HG02642 (cell line): ENCODE data around the gene P3H1.
"Not testable (repeated sequence)": the region's sequence is repeated elsewhere in the genome, so short reads cannot be mapped to it uniquely, and the experiment has no call there.

ENCODE experiments used
- ATAC-seq: cut with Tn5 transposase; IDR thresholded peaks from one replicate; pipeline ENCODE4 v1.9.1; 2021; ENCODE audit warnings: mild to moderate bottlenecking; ENCODE audit not compliant: unreplicated experiment, poor library complexity

The P3H1 gene

GRCh38 chr1:42733415-42734200, 33.2 kb downstream of the P3H1 start:
- no peak for ATAC-seq

DNA sequence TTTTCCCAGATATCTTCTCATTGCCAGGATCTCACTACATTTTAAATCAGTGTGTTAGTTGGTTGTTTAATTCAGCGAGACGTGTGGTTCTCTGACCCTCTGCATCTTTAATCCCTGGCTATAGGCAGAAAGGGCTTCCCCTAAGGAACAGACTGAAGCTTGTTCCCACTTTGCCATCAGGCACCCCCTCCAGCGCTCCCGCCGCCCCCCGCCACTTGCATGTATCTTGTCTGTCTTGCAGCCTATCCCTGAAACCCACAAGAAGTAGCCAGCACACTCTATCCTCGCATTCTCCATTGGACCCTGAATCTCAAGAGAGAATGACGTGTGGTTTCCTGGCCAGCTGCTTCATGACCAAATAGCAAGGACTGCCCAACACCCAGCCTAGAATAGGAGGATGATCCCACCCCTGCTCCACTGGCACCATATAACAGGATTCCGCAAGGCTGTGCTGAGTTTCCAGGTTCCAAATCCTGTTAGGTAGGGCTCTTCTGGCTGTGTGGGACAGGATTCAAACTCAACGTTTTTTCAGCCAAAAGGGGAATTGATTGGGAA, 34.6 kb downstream of the P3H1 start:
- no peak for ATAC-seq

DNA sequence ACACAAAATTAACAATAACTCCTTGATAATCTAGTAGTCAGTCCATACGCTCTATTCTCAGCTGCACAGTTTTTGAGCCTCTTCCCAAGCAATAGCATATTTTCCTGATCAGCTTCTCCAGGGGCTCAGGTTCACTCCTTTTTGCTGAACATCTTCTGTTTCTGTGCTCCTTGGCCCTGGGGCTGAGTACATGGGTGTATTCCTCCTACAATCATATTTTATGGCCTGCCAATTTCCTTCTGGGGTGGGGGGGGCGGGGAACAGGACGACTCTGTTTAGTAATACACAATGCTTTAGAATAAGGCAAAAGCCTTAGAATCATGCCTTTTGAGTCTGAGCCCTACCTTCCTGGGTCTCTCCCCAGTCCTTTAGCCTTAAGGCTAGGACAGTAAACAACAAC, 35.2 kb downstream of the P3H1 start:
- no peak for ATAC-seq

DNA sequence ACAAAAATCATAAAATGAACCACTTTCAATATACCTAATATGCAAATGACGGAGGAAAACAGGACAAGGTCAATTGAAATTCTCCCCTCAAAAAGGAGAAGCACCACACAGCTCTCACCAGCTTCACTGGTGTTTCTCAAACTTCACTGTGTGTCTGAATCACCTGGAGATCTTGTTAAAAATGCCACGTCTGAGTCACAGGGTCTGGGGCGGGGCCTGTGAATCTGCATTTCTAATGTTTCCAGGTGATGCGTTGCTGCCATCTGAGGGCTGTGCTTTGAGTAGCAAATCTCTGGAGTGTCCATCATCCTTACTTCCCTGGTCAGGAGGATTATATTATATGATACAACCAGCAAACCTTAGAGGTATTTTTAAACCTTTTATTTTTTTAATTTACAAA, 35.8 kb downstream of the P3H1 start:
- ATAC-seq = no peak

GRCh38 chr1:42730002-42730401, 36.8 kb downstream of the P3H1 start:
- no peak for ATAC-seq

DNA sequence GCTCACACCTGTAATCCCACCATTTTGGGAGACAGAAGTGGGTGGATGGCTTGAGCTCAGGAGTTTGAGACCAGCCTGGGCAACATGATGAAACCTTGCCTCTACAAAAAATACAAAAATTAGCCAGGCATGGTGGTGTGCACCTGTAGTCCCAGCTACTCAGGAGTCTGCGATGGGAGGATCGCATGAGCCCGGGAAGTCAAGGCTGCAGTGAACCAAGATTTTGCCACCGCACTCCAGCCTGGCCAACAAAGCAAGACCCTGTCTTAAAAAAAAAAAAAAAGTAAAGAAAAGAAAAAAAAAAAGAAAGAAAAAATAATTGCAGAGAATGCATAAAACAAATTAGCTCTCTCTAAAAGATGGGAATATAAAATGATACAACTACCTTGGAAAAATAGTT, 41.0 kb downstream of the P3H1 start:
- not testable (repeated sequence) for ATAC-seq

DNA sequence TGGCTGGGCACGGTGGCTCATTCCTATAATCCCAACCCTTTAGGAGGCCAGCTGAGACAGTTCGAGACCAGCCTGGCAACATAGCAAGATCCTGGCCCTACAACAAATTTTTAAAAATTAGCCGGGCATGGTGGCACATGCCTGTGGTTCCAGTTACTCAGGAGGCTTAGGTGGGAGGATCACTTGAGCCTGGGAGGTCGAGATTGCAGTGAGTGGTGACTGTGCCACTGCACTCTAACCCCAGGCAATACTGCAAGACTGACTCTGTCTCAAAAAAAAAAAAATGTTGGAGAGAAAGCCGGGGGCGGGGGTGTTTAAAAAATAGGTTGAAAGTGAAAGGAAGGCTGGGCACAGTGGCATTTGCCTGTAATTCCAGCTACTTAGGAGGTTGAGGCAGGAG, 43.3 kb downstream of the P3H1 start:
- ATAC-seq = no peak

DNA sequence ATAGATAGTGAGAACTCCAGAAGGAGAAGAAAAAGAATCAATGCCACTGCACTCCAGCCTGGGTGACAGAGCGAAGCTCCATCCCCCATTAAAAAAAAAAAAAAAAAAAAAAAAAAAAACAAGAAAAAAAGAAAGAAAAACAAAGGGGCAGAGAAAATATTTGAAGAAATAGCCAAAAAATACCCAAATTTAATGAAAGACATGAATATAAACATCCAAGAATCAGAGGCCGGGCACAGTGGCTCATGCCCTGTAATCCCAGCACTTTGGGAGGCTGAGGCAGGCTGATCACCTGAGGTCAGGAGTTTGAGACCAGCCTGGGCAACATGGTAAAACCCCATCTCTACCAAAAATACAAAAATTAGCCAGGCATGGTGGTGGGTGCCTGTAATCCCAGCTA, 44.4 kb downstream of the P3H1 start:
- ATAC-seq = not testable (repeated sequence)

- no peak for ATAC-seq
Observed at GRCh38 chr1:42721926-42722325, 44.9 kb downstream of the P3H1 start.

- ATAC-seq = no peak
Observed at GRCh38 chr1:42720868-42721267, 46.0 kb downstream of the P3H1 start.

DNA sequence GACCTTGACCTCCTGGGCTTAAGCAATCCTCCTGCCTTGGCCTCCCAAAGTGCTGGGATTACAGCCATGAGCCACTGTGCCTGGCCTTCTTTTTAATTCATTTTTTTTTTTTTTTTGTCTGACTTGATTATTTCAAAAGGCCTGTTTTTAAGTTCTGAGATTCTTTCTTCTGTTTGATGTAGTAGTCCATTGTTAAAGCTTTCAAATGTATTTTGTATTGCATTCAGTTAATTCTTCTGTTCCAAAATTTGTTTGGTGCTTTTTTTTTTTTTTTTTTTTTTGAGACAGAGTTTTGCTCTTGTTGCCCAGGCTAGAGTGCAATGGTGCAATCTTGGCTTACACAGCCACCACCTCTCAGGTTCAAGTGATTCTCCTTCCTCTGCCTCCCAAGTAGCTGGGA, 52.4 kb downstream of the P3H1 start:
- not testable (repeated sequence) for ATAC-seq

DNA sequence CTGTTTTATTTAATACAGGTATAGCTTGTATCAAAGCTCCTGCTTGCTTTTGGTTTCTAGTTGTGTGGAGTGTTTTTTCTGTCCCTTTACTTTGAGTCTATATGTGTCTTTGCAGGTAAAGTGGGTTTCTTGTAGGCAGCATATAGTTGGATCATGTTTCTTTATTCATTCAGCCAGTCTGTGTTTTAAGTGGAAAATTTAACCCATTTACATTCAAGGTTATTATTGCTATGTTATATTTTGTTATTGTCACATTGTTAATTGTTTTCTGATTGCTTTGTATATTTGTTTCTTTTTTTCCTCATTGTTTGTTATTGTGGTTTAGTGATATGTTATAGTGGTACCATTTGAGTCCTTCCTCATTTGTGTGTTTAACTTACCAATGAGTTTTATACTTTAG, 53.5 kb downstream of the P3H1 start:
- no peak for ATAC-seq

- not testable (repeated sequence) for ATAC-seq
Observed at GRCh38 chr1:42712808-42713207, 54.0 kb downstream of the P3H1 start.

DNA sequence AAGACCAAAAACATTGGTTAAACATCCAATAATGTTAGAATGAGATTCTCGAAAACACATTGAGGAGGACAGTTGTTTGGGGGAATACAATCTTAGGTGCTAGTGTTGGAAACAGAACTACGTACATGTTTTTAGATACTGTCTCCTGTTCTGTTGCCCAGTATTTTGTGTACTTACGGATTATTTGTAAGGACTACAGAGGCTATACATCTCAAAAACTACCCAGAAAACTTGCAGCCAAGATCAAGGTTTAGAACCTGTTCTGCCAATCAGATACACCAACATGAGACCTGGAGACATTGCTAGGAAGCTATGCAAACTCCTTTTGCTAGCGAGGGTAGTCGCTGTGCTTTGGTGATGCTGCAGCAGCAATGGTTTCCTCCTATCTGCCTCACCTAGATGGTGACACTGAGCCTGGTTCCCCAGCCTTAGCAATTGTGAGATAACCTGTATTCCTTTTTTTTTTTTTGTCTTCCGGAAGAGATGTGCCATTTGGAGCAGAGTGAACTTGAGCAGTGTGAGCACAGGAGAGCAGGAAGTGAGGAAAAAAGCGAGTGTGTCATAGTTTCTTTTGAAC, 62.9 kb downstream of the P3H1 start:
- ATAC-seq = no peak

DNA sequence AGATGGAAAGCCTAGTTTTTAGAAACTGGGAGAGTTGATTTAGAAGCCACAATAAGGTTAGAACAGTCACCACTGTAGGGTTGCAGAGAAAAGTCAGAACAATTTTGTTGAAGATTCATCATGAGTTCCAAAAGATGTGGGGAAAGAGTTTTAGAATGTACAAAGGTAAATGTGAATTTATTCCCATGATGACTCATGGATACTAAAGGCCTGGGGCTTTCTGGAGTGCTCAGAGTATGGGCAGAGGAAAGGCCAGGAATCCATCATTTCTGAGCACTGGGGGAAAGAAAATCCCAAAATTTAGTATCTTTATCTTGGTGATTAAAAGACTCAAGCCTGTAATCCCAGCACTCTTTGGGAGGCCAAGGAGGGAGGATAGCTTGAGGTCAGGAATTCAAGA, 66.8 kb downstream of the P3H1 start:
- no peak for ATAC-seq

DNA sequence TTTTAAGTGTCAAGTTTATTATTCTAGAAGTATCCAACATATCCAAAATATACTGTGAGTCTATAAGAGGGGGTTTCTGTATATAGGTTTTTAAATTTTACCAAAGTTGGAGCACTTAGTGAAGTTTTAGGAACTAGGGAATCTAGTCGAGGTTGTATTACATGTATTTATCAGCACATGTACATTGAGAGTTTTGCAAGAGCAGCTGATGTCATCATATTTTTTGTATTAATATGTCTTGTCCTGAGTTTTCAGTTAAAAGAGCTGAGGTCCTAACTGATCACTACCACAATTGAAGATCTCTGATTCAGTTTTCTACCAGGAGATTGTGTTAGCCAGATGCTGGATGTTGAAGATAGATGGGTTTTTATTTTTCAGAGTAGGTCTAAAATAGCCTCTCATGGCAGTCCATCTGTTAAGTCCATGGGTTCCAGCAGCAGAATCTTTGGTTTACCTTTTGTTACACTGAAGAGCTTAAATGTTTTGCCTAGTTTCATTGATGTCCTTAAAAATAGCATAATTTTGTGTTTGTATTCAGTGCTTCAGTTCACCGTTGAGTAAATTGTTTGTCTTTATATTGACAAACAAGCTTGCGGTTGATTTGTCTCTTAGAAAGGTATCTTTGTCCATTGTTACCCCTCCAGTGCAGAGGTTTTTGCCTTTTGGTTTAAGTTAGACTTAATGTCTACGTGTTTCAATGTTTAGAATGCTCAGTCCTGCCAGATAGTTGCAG, 68.6 kb downstream of the P3H1 start:
- ATAC-seq = no peak
